Astrocyte (in vitro differentiated cells and primary cell): ENCODE data around the gene CPNE4.

Source experiments
- EZH2 ChIP-seq: IDR thresholded peaks from 2 replicates; pipeline ENCODE4 v1.6.1; 2012; ENCODE audit warnings: mild to moderate bottlenecking, low read length, inconsistent platforms; ENCODE audit not compliant: insufficient read depth
- TF ChIP-seq, protein P1 (sequence below): IDR thresholded peaks from 2 replicates; pipeline ENCODE4 v1.5.1; 2011; ENCODE audit warnings: low read depth, mild to moderate bottlenecking, inconsistent platforms, low read length, moderate library complexity; ENCODE audit not compliant: insufficient read depth

- TF ChIP-seq, protein P1, sequence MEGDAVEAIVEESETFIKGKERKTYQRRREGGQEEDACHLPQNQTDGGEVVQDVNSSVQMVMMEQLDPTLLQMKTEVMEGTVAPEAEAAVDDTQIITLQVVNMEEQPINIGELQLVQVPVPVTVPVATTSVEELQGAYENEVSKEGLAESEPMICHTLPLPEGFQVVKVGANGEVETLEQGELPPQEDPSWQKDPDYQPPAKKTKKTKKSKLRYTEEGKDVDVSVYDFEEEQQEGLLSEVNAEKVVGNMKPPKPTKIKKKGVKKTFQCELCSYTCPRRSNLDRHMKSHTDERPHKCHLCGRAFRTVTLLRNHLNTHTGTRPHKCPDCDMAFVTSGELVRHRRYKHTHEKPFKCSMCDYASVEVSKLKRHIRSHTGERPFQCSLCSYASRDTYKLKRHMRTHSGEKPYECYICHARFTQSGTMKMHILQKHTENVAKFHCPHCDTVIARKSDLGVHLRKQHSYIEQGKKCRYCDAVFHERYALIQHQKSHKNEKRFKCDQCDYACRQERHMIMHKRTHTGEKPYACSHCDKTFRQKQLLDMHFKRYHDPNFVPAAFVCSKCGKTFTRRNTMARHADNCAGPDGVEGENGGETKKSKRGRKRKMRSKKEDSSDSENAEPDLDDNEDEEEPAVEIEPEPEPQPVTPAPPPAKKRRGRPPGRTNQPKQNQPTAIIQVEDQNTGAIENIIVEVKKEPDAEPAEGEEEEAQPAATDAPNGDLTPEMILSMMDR, result no peak
- no peak for TF ChIP-seq EZH2
Observed at GRCh38 chr3:131802029-131802428, 232.8 kb downstream of the CPNE4 start.
